HepG2 (cell line): ENCODE data around the gene CRTC2. TPM values are rescaled to one million over a fixed set of nuclear protein-coding genes. Genes with fewer than 3 reads are reported as not detected.
A peak's percentile ranks its signal among the peaks of the same experiment; 100 is the strongest.

Experiments
- ATF4 ChIP-seq, 2 experiments: fragments of 450-650 bp in 1 of 2; sonication (generic) in 1 of 2; formaldehyde crosslinking; IDR thresholded peaks; 2 replicates each; pipeline versions ENCODE4 v1.5.0 to v1.8.0; 2020 to 2022; ENCODE audit warnings: mild to moderate bottlenecking in 1 of 2, missing genetic modification reagents in 1 of 2
- DNMT3B ChIP-seq: conservative IDR thresholded peaks from 2 replicates; pipeline ENCODE4 v1.6.1; 2016; ENCODE audit warnings: missing biosample characterization, control low read depth
- HOXA3 ChIP-seq: sonication (generic); formaldehyde crosslinking; IDR thresholded peaks from 2 replicates; pipeline ENCODE4 v1.5.0; 2020; ENCODE audit warnings: missing genetic modification reagents
- JUND ChIP-seq: sonication (generic); formaldehyde crosslinking; IDR thresholded peaks from 2 replicates; pipeline ENCODE4 v1.8.0; 2022; ENCODE audit warnings: mild to moderate bottlenecking, missing genetic modification reagents
- NKX3-1 ChIP-seq: sonication (generic); formaldehyde crosslinking; IDR thresholded peaks from 2 replicates; pipeline ENCODE4 v1.5.0; 2020; ENCODE audit warnings: missing genetic modification reagents
- POLR2G ChIP-seq: fragments of 200-400 bp; formaldehyde crosslinking; IDR thresholded peaks from 2 replicates; pipeline ENCODE4 v1.6.1; 2018; ENCODE audit warnings: mild to moderate bottlenecking, low read depth, low read length, moderate library complexity
- TAF1 ChIP-seq: sonication (generic); formaldehyde crosslinking; IDR thresholded peaks from 2 replicates; pipeline ENCODE4 v1.4.0; 2020; ENCODE audit warnings: missing genetic modification reagents
- ZBTB43 ChIP-seq: sonication (generic); formaldehyde crosslinking; conservative IDR thresholded peaks from 2 replicates; pipeline ENCODE4 v1.4.0; 2020; ENCODE audit warnings: missing genetic modification reagents
- polyA plus RNA-seq, 8 experiments: library from polyadenylated mRNA; depleted of rRNA in 3 of 8; stranded (reverse) in 7 of 8; unstranded in 1 of 8; fragments of >200 nt; fragmentation: Illumina TruSeq in 4 of 8; extraction: Trizol in 4 of 8; gene quantifications; 2 replicates each; pipeline versions ENCODE4 v1.2.1 to v1.2.3, GENCODE V29; 2011 to 2016; ENCODE audit warnings: low read depth in 4 of 8, missing spikeins in 1 of 8, mixed read lengths in 1 of 8; ENCODE audit not compliant: insufficient read depth in 1 of 8
- total RNA-seq, 5 experiments: library from RNA; depleted of rRNA; stranded (reverse); fragments of >200 nt; fragmentation: Illumina TruSeq; extraction: Trizol; gene quantifications; 2 replicates each; pipeline ENCODE4 v1.2.3, GENCODE V29; 2016; ENCODE audit warnings: low read depth in 1 of 5
- TF ChIP-seq, protein P1 (sequence below): sonication (generic); formaldehyde crosslinking; IDR thresholded peaks from 2 replicates; pipeline ENCODE4 v1.5.1; 2020; ENCODE audit warnings: mild to moderate bottlenecking, moderate library complexity, missing genetic modification reagents
- TF ChIP-seq, protein P2 (sequence below): sonication (generic); formaldehyde crosslinking; IDR thresholded peaks from 2 replicates; pipeline ENCODE4 v1.8.0; 2022; ENCODE audit warnings: missing genetic modification reagents, mild to moderate bottlenecking, inconsistent platforms, borderline replicate concordance

The CRTC2 gene
- total and polyA plus RNA-seq, 2 of the 13 experiments (the other 11 are each of a cell fraction or from before 2014, with no cell fraction given), result 6.1 to 26.7 TPM

DNA sequence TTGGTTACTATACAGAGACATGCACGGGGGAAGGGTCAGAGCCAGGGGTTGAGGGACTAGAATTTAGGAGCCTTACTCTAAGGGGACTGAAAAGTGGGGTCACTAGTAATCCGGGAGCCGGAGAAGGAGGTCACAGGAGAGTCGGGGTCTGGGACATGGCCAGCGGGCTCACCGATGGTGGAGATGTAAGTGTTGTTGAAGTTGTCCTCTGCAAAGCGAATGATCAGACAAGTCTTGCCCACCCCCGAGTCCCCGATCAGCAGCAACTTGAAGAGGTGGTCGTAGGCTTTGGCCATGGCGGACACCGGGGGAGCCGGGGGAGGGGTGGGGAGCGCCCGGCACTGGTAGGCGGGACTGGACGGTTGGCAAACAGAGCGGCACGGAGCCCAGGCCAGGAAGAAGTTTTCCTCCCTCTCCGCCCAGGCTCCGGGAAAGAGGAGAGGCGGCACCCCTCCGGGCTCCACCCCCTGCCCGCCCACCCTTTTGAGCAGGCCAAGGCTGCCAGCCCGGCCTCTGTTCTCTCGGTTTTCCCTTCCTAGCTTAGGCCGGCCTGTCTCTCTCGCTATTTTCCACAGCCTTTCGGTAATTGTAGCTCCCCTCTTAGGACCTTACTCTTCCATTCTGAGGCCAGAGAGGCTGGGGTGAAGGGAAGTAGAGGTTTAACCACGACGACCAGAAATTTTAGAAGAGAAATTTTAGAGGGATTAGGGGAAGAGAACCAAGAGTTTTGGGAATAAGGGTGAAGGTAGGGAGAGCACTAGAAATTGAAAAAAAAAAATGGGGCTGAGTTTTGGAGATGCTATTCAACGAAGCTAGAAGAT is 27.7 kb upstream of the CRTC2 start, which contains the start of gene RAB13 (continued):
- TF ChIP-seq ZBTB43 (CRISPR knock-in tag) (0 out of 2 replicates have a peak, but pooled peaks have one; percentile 1), JUND (CRISPR knock-in tag) (no peak), POLR2G (peak; percentile 28; the same call in 1 of the 2 replicates), DNMT3B (CRISPR knock-in tag) (no peak; the same call in 1 of the 2 replicates), TAF1 (CRISPR knock-in tag) (peak; percentile 53; the same call in 1 of the 2 replicates), NKX3-1 (0 out of 2 replicates have a peak, but pooled peaks have one; percentile 48), ATF4 (CRISPR knock-in tag; IDR thresholded peaks at IDR 0.05) (no peak), HOXA3 (CRISPR knock-in tag) (peak; percentile 63)
- TF ChIP-seq, protein P1, sequence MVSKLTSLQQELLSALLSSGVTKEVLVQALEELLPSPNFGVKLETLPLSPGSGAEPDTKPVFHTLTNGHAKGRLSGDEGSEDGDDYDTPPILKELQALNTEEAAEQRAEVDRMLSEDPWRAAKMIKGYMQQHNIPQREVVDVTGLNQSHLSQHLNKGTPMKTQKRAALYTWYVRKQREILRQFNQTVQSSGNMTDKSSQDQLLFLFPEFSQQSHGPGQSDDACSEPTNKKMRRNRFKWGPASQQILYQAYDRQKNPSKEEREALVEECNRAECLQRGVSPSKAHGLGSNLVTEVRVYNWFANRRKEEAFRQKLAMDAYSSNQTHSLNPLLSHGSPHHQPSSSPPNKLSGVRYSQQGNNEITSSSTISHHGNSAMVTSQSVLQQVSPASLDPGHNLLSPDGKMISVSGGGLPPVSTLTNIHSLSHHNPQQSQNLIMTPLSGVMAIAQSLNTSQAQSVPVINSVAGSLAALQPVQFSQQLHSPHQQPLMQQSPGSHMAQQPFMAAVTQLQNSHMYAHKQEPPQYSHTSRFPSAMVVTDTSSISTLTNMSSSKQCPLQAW (CRISPR knock-in tag), result 0 out of 2 replicates have a peak, but pooled peaks have one; percentile 12
- TF ChIP-seq, protein P2, sequence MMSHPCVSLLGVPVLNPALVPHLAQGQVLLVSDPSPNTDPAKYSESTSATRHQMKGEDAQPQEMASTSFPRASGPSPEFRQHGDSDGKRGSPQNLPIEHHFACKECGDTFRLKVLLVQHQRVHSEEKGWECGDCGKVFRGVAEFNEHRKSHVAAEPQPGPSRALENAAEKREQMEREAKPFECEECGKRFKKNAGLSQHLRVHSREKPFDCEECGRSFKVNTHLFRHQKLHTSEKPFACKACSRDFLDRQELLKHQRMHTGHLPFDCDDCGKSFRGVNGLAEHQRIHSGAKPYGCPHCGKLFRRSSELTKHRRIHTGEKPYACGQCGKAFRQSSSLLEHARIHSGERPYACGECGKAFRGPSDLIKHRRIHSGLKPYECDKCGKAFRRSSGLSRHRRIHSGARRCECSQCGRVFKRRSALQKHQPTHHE (CRISPR knock-in tag), result no peak
